Gastrocnemius medialis (tissue), 4 donors: Measurements from ENCODE around the gene SELENOF. TPM values are rescaled to one million over a fixed set of nuclear protein-coding genes. Genes with fewer than 3 reads are reported as not detected.
"Not testable (repeated sequence)": the region's sequence is repeated elsewhere in the genome, so short reads cannot be mapped to it uniquely, and the experiment has no call there.

Source experiments
- ATAC-seq, 2 donors: fragments of 150-250 bp; one replicate each; pipeline ENCODE4 v1.9.1; 2016
- DNase-seq, 2 donors: peaks; one replicate each; pipeline ENCODE4 v3.0.0-alpha.2; 2019
- H3K27ac ChIP-seq, 4 donors: fragments of 200-600 bp; sonication (generic); 1 replicate in 1 of 4; 2 replicates in 3 of 4; pipeline ENCODE4 v1.5.1; 2016 to 2018; ENCODE audit warnings: mild to moderate bottlenecking in 2 of 4, moderate library complexity in 1 of 4
- H3K27me3 ChIP-seq, 3 donors: fragments of 200-600 bp; sonication (generic) in 2 of 3; 1 replicate in 1 of 3; 2 replicates in 2 of 3; pipeline versions ENCODE4 v1.5.1 to v1.6.0; 2016 to 2019; ENCODE audit warnings: mild to moderate bottlenecking in 1 of 3, moderate library complexity in 1 of 3
- H3K36me3 ChIP-seq, 2 donors: fragments of 200-600 bp; sonication (generic) in 1 of 2; one replicate each; pipeline ENCODE4 v1.5.1; 2017 to 2018
- H3K4me1 ChIP-seq, 2 donors: fragments of 200-600 bp; sonication (generic) in 1 of 2; one replicate each; pipeline ENCODE4 v1.5.1; 2016 to 2017; ENCODE audit warnings: mild to moderate bottlenecking in 2 of 2
- H3K4me3 ChIP-seq, 4 donors: fragments of 200-600 bp; sonication (generic) in 3 of 4; 1 replicate in 1 of 4; 2 replicates in 3 of 4; pipeline ENCODE4 v1.5.1; 2016 to 2019; ENCODE audit warnings: mild to moderate bottlenecking in 2 of 4
- H3K9me3 ChIP-seq, 3 donors: fragments of 200-600 bp; sonication (generic) in 2 of 3; 1 replicate in 1 of 3; 2 replicates in 2 of 3; pipeline ENCODE4 v1.5.1; 2016 to 2019
- CTCF ChIP-seq, 5 experiments: fragments of 450-650 bp in 3 of 5; fragments of 200-600 bp in 2 of 5; sonication (generic) in 2 of 5; IDR thresholded peaks in 4 of 5; conservative IDR thresholded peaks in 1 of 5; 1 replicate in 4 of 5; 2 replicates in 1 of 5; pipeline ENCODE4 v1.5.1; 2016 to 2019; ENCODE audit warnings: antibody characterized with exemption in 5 of 5, mild to moderate bottlenecking in 3 of 5, moderate library complexity in 3 of 5
- POLR2A ChIP-seq, 2 donors: fragments of 450-650 bp; IDR thresholded peaks; one replicate each; pipeline ENCODE4 v1.6.1; 2017; ENCODE audit warnings: antibody characterized with exemption in 2 of 2, mild to moderate bottlenecking in 2 of 2, moderate library complexity in 2 of 2
- in situ Hi-C, 4 donors: fragments of 200-750 bp; cut with MboI; loops; one replicate each; pipeline versions ENCODE4 v1.15.0 to v1.8.0; 2017; ENCODE audit warnings: low sequenced_read_pairs in 4 of 4
- intact Hi-C: fragments of 100-400 bp; cut with DNase I; formaldehyde crosslinking; loops from one replicate; pipeline ENCODE4 v1.15.1; 2023; ENCODE audit warnings: low total_unique reads
- total RNA-seq, 4 donors: library from RNA; depleted of rRNA; stranded (reverse); fragments of >200 nt; gene quantifications; one replicate each; pipeline versions ENCODE4 v1.1.0 to v1.2.3, GENCODE V29; 2016

SELENOF gene
- total RNA-seq, 4 donors from 2014 or later: 41.3 to 66.8 (median 47.2) TPM

- H3K27me3 ChIP-seq: no peaks in the 10 kb centered on the region
- in situ Hi-C loops: no loop called here
- no peak for DNase-seq
Observed at GRCh38 chr1:86823386-86823785, 90.5 kb downstream of the SELENOF start.

GRCh38 chr1:86822459-86822858 is 91.5 kb downstream of the SELENOF start:
- no peak for TF ChIP-seq POLR2A (IDR thresholded peaks at IDR 0.05)
- TF ChIP-seq CTCF (IDR thresholded peaks at IDR 0.05 in 4 of 5, conservative IDR thresholded peaks at IDR 0.05 in 1 of 5): no peak
- intact Hi-C loops: no loop called here
- H3K4me1 ChIP-seq: no peaks in the 10 kb centered on the region
- in situ Hi-C loops: no loop called here
- H3K36me3 ChIP-seq: no peaks in the 10 kb centered on the region
- no peak overlapping the region for H3K27ac ChIP-seq
- no peak overlapping the region for H3K4me3 ChIP-seq
- DNase-seq: no peak
- H3K9me3 ChIP-seq: no peaks in the 10 kb centered on the region
- ATAC-seq: no peak
- no peaks in the 10 kb centered on the region for H3K27me3 ChIP-seq

More at GRCh38 chr1:86823386-86823785, 90.5 kb downstream of the SELENOF start:
- no peak for ATAC-seq
- H3K36me3 ChIP-seq: no peaks in the 10 kb centered on the region
- H3K27ac ChIP-seq: no peak overlapping the region
- H3K4me1 ChIP-seq: no peaks in the 10 kb centered on the region
- TF ChIP-seq POLR2A (IDR thresholded peaks at IDR 0.05): no peak
- no peak for TF ChIP-seq CTCF (IDR thresholded peaks at IDR 0.05 in 4 of 5, conservative IDR thresholded peaks at IDR 0.05 in 1 of 5)
- H3K4me3 ChIP-seq: no peak overlapping the region
- intact Hi-C loops: no loop called here
- no peaks in the 10 kb centered on the region for H3K9me3 ChIP-seq

DNA sequence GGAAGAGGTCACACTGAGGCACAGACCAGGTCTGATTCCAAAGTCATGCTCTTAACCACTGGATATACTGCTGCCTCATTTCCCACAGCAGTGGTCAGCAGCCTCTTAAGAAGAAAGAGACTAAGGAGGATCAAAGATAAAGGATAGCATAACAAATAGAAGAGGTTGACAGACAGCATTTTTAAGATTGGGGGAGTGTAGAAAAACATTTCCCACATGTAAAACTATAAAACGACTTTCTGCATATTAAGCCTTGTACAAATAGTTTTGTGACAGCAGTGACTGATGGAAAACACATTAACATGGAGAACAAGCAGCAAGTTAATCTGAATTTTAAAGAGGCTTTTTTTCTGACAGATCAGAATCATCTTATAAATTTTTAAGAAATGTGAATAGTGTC is 92.0 kb downstream of the SELENOF start:
- ATAC-seq: no peak
- intact Hi-C loops: no loop called here
- H3K9me3 ChIP-seq: no peaks in the 10 kb centered on the region
- no peak overlapping the region for H3K27ac ChIP-seq
- in situ Hi-C loops: no loop called here
- H3K27me3 ChIP-seq: no peaks in the 10 kb centered on the region
- H3K4me3 ChIP-seq: no peak overlapping the region
- DNase-seq: no peak
- H3K36me3 ChIP-seq: no peaks in the 10 kb centered on the region
- H3K4me1 ChIP-seq: no peaks in the 10 kb centered on the region
- TF ChIP-seq POLR2A (IDR thresholded peaks at IDR 0.05): no peak
- TF ChIP-seq CTCF (IDR thresholded peaks at IDR 0.05 in 4 of 5, conservative IDR thresholded peaks at IDR 0.05 in 1 of 5): no peak

DNA sequence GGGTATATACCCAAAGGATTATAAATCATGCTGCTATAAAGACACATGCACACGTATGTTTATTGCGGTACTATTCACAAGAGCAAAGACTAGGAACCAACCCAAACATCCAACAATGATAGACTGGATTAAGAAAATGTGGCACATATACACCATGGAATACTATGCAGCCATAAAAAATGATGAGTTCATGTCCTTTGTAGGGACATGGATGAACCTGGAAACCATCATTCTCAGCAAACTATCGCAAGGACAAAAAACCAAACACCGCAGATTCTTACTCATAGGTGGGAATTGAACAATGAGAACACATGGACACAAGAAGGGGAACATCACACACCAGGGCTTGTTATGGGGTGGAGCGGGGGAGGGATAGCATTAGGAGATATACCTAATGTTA is 94.0 kb downstream of the SELENOF start:
- H3K36me3 ChIP-seq, H3K9me3 ChIP-seq, DNase-seq, ATAC-seq, intact Hi-C loops, H3K4me1 ChIP-seq, H3K27me3 ChIP-seq, in situ Hi-C loops, H3K27ac ChIP-seq, H3K4me3 ChIP-seq: not testable (repeated sequence)

- intact Hi-C loops, H3K9me3 ChIP-seq, ATAC-seq, DNase-seq, in situ Hi-C loops, H3K27me3 ChIP-seq, H3K4me3 ChIP-seq, H3K36me3 ChIP-seq, H3K4me1 ChIP-seq, H3K27ac ChIP-seq: not testable (repeated sequence)
Observed at GRCh38 chr1:86817246-86817826, 96.6 kb downstream of the SELENOF start.

- intact Hi-C loops, H3K27ac ChIP-seq, H3K27me3 ChIP-seq, H3K9me3 ChIP-seq, ATAC-seq, H3K36me3 ChIP-seq, DNase-seq, H3K4me3 ChIP-seq, in situ Hi-C loops, H3K4me1 ChIP-seq: not testable (repeated sequence)
Observed at GRCh38 chr1:86814118-86814517, 99.8 kb downstream of the SELENOF start.

Other genes starting within 250 kb of the SELENOF start
- gene SH3GLB1, start 209.6 kb downstream of the SELENOF start, total RNA-seq: 100 to 1,000 TPM in 2 of 4 donors, 10 to 100 TPM in 2; 76.6 to 168 (median 112) TPM
- gene HS2ST1, start 509 bp upstream of the SELENOF start, total RNA-seq: 1 to 10 TPM; 4.1 to 8.2 (median 6.8) TPM